ENCODE results near the gene LSMEM2. TPM values are rescaled to one million over a fixed set of nuclear protein-coding genes. Genes with fewer than 3 reads are reported as not detected.

Gene LSMEM2
- total RNA-seq, 1 donor from 2014 or later = 29.6 TPM

Other genes with a start within 250 kb of the LSMEM2 start
- gene RBM5, start 190.2 kb upstream of the LSMEM2 start, total RNA-seq = 56.7 TPM
- gene SEMA3F, start 123.8 kb upstream of the LSMEM2 start, total RNA-seq = 10.8 TPM
- not detected for gene GNAT1, start 87.5 kb upstream of the LSMEM2 start, total RNA-seq
- gene SLC38A3, start 73.8 kb upstream of the LSMEM2 start, total RNA-seq = 10.6 TPM
- gene GNAI2, start 42.9 kb upstream of the LSMEM2 start, total RNA-seq = 126 TPM
- 19.9 TPM for gene SEMA3B, start 9.9 kb upstream of the LSMEM2 start, total RNA-seq
- gene IFRD2, start 13.3 kb downstream of the LSMEM2 start, total RNA-seq = 70.1 TPM
- 1.2 TPM for gene HYAL3, start 20.3 kb downstream of the LSMEM2 start, total RNA-seq
- 6.3 TPM for gene NAA80, start 20.3 kb downstream of the LSMEM2 start, total RNA-seq
- 66.5 TPM for gene HYAL1, start 24.5 kb downstream of the LSMEM2 start, total RNA-seq
- gene HYAL2, start 43.7 kb downstream of the LSMEM2 start, total RNA-seq = 33.8 TPM
- gene TUSC2, start 49.1 kb downstream of the LSMEM2 start, total RNA-seq = 28.2 TPM
- gene RASSF1, start 61.7 kb downstream of the LSMEM2 start, total RNA-seq = 14.1 TPM
- not detected for gene ZMYND10, start 66.6 kb downstream of the LSMEM2 start, total RNA-seq
- 14.8 TPM for gene NPRL2, start 71.7 kb downstream of the LSMEM2 start, total RNA-seq
- 5.6 TPM for gene CYB561D2, start 71.8 kb downstream of the LSMEM2 start, total RNA-seq
- gene TMEM115, start 80.4 kb downstream of the LSMEM2 start, total RNA-seq = 24.9 TPM
- 1.6 TPM for gene CACNA2D2, start 224.5 kb downstream of the LSMEM2 start, total RNA-seq

Data from Right ventricle myocardium superior (tissue), 1 donor.